GM20431 (cell line): ENCODE data around the gene GUCY1A1.
"Not testable (repeated sequence)": the region's sequence is repeated elsewhere in the genome, so short reads cannot be mapped to it uniquely, and the experiment has no call there.

Experiments used
- in situ Hi-C: fragments of 300-500 bp; cut with MseI, MboI; formaldehyde crosslinking; loops from one replicate; pipeline ENCODE4 v1.15.0; 2020; ENCODE audit warnings: low sequenced_read_pairs; ENCODE audit not compliant: unreplicated experiment

The GUCY1A1 gene, protein sequence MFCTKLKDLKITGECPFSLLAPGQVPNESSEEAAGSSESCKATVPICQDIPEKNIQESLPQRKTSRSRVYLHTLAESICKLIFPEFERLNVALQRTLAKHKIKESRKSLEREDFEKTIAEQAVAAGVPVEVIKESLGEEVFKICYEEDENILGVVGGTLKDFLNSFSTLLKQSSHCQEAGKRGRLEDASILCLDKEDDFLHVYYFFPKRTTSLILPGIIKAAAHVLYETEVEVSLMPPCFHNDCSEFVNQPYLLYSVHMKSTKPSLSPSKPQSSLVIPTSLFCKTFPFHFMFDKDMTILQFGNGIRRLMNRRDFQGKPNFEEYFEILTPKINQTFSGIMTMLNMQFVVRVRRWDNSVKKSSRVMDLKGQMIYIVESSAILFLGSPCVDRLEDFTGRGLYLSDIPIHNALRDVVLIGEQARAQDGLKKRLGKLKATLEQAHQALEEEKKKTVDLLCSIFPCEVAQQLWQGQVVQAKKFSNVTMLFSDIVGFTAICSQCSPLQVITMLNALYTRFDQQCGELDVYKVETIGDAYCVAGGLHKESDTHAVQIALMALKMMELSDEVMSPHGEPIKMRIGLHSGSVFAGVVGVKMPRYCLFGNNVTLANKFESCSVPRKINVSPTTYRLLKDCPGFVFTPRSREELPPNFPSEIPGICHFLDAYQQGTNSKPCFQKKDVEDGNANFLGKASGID

DNA sequence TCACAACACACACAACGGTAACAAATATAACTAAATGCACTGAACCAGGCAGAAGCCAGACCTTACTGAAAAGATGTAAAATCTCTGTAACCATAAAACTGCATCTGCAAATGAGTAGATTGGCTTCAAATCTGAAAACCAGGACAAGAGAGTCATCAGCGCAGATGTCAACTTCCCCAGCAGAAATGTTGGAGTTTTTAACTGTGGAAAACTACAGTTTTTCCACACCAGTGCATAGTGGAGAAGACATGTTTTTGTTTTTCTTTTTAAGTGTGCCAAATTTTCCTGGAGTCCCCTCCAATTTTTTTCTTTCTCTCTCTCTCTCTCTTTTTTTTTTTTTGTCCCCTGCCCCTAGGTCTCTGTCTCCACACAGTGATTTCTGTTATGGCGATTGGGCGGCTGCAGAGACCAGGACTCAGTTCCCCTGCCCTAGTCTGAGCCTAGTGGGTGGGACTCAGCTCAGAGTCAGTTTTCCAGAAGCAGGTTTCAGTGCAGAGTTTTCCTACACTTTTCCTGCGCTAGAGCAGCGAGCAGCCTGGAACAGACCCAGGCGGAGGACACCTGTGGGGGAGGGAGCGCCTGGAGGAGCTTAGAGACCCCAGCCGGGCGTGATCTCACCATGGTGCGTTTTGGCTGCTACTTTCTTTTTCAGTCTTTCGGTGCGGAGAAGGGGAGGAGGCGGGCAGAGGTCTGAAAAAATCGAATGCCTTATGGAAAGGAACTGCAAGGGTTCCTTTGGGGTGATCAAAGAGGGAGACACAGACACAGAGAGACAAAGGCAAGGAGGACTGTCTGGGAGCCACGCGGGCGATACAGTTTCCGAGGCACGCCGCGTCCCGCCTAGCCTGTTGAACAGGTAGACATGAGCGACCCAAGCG lies at the start of gene GUCY1A1:
TSS of gene GUCY1A1 (plus strand) at position 505 of the 878 bp plus-strand sequence. CDS start 30,020 bp downstream, outside the sequence.
- in situ Hi-C loops, result no loop called here

- in situ Hi-C loops, result no loop called here
Observed at GRCh38 chr4:155617296-155617695, 49.4 kb upstream of the GUCY1A1 start.

- in situ Hi-C loops, result no loop called here
Observed at GRCh38 chr4:155618183-155618838, 48.3 kb upstream of the GUCY1A1 start.

- in situ Hi-C loops, result no loop called here
Observed at GRCh38 chr4:155620637-155621036, 46.0 kb upstream of the GUCY1A1 start.

- in situ Hi-C loops, result no loop called here
Observed at GRCh38 chr4:155624478-155624877, 42.2 kb upstream of the GUCY1A1 start.

DNA sequence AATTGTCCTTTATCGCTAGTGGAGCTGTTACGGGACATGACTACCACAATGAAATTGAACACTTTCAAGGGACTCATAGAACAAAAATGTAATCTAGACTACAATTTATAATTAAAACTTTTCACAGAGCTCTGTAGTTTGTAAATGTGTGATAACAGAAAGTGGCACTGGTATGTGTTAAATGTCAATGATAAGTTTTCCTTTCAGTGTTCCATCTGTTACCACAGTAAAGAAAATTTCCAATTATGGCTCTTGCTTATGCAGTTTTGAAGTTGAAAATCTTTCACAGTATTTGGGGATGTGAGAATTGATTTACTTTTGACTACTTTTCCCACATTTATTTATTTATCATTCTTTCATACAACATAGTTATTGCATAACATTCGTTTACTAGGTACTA lies 40.1 kb upstream of the GUCY1A1 start:
- in situ Hi-C loops, result no loop called here

- in situ Hi-C loops, result no loop called here
Observed at GRCh38 chr4:155629183-155629825, 37.3 kb upstream of the GUCY1A1 start.

DNA sequence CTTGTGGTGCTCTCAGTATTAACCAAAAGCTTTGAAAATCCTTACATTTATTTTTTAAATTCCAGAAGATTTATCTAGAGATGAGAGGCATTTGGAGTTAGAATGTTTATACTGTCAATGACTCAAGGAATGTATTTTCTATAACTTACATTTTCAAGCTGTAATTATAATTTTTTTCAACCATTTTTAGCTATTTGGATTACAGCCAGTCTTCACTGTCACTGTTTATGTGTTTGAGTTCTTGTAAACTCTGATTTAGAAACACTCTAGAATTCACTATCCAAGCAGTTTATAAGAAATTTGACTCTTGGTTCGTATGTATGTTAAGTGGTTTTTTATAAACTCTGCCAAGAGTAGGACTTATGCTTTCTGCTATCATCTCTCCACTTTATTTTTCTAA lies 36.7 kb upstream of the GUCY1A1 start:
- in situ Hi-C loops, result no loop called here

DNA sequence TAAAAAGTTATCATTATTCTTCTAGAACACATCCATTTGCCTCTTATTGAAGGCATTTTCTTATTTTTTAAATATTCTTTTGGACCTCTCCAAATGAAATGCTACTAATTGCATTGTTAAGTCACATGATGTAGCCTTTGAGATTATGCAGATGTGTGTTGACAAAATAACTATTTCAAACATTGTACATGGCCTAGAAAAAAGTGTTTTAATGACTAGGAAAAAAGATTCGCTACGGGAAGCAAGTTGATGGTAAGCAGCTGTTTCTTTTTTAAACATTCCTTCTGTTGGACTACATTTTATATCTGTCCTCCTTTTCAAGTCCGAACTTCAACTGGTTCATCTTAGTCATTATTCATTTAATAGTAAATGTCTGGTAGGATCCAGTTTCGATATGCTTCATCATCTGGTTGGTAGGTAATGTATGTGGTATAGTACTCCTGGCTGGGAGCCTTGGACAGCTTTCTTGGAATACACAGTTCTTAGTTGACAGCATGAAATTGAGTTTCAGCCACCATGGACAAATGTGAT lies 34.3 kb upstream of the GUCY1A1 start:
- in situ Hi-C loops, result no loop called here

DNA sequence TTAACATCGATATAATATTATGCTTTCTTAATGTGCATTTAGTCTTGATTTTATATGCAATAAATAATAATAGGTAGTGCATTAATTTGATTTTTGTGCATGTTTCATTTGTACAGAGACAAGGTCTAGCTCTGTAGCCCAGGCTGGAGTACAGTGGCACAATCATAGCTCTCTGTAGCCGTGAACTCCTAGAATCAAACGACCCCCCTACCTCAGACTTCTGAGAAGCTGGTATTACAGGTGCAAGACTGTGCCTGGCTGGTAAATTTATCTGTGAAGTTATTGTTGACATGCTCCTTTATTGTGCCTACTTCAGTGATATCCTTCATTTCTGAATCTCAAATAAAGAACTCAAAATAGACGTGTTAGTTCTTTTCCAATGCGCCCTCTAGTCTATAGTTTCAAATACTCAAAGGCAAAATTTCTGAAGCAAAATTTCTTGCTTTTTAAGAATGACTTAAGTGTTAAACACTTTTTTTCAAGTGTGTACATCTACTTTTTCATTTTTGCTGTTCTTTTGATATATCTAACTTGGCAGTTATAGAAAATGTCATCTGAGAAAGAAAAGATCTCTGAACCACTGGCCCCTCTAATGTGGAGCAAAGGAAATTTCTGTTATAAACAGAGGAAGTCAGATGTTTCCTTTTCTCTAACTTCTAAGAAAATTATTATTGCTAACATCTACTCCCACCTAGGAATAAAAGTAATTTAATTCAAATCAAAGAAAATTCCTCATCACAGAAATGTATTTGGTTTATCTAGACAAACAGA lies 28.3 kb upstream of the GUCY1A1 start:
- in situ Hi-C loops, result no loop called here

- in situ Hi-C loops, result no loop called here
Observed at GRCh38 chr4:155639704-155640523, 26.7 kb upstream of the GUCY1A1 start.

GRCh38 chr4:155640751-155641150 lies 25.9 kb upstream of the GUCY1A1 start:
- in situ Hi-C loops, result no loop called here

- in situ Hi-C loops, result no loop called here
Observed at GRCh38 chr4:155643087-155643486, 23.6 kb upstream of the GUCY1A1 start.

GRCh38 chr4:155646001-155646400 lies 20.6 kb upstream of the GUCY1A1 start:
- in situ Hi-C loops, result no loop called here

- in situ Hi-C loops, result not testable (repeated sequence)
Observed at GRCh38 chr4:155650785-155651184, 15.9 kb upstream of the GUCY1A1 start.

DNA sequence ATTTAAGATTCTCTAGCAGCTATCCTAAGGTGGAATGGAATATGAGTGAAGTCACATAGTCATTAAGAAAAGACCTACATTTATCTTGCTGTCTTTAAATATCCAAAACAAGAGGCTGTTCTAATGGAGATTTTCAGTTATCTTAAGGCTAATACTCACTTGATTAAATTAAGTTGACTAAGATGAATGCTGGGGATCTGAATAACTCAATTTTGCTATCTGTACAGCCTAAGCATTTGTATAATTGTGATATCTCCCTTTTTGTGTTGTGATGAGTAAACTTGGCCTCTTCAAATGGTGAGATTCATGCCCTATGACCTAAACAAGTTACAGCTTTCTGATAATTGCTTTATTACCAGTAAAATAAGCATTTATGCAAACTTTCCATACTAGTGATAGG lies 13.6 kb upstream of the GUCY1A1 start:
- in situ Hi-C loops, result no loop called here

GRCh38 chr4:155656025-155656424 lies 10.6 kb upstream of the GUCY1A1 start:
- in situ Hi-C loops, result no loop called here

DNA sequence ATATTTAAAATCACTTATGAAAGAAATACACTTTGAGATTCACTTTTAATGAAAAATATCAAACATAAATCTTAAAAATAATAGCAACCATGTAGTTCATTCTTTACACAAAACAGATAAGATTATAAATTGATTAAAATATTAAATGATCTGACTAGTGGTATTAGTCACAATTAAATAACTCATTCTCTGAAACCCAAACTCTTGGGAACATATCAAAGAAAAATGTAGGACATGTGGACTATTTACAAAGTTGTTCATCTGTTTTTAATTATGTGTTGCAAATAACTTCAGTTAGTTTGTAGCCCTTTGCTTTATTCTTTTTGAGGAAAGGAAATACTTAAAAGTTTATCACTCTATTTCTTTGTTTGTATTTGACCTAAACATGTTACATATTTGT lies 9.5 kb upstream of the GUCY1A1 start:
- in situ Hi-C loops, result no loop called here
